HG03103 (cell line): ENCODE results near the gene KATNB1.
"Not testable (repeated sequence)": the region's sequence is repeated elsewhere in the genome, so short reads cannot be mapped to it uniquely, and the experiment has no call there.

Experiments
- ATAC-seq: cut with Tn5 transposase; IDR thresholded peaks from one replicate; pipeline ENCODE4 v1.9.1; 2021; ENCODE audit warnings: low read depth; ENCODE audit not compliant: unreplicated experiment

KATNB1 gene

GRCh38 chr16:57765160-57765728 is 29.7 kb downstream of the KATNB1 start:
- no peak for ATAC-seq

- ATAC-seq, result no peak
Observed at GRCh38 chr16:57766714-57767348, 31.3 kb downstream of the KATNB1 start.

- no peak for ATAC-seq
Observed at GRCh38 chr16:57769541-57770145, 34.1 kb downstream of the KATNB1 start.

GRCh38 chr16:57770361-57770760 is 34.8 kb downstream of the KATNB1 start:
- ATAC-seq, result no peak

GRCh38 chr16:57771141-57771785 is 35.7 kb downstream of the KATNB1 start:
- ATAC-seq, result no peak

GRCh38 chr16:57773019-57773418 is 37.4 kb downstream of the KATNB1 start:
- no peak for ATAC-seq

GRCh38 chr16:57773655-57774295 is 38.2 kb downstream of the KATNB1 start:
- ATAC-seq, result no peak

- ATAC-seq, result no peak
Observed at GRCh38 chr16:57774705-57775285, 39.2 kb downstream of the KATNB1 start.

GRCh38 chr16:57775661-57776469 is 40.3 kb downstream of the KATNB1 start:
- ATAC-seq, result no peak

GRCh38 chr16:57778658-57779057 is 43.1 kb downstream of the KATNB1 start:
- ATAC-seq, result no peak

GRCh38 chr16:57779836-57780235 is 44.3 kb downstream of the KATNB1 start:
- ATAC-seq, result not testable (repeated sequence)

- ATAC-seq, result no peak
Observed at GRCh38 chr16:57781349-57781740, 45.8 kb downstream of the KATNB1 start.

- ATAC-seq, result no peak
Observed at GRCh38 chr16:57781741-57782606, 46.4 kb downstream of the KATNB1 start.

- not testable (repeated sequence) for ATAC-seq
Observed at GRCh38 chr16:57782607-57783055, 47.1 kb downstream of the KATNB1 start.

GRCh38 chr16:57783116-57783515 is 47.5 kb downstream of the KATNB1 start:
- no peak for ATAC-seq

GRCh38 chr16:57783883-57784282 is 48.3 kb downstream of the KATNB1 start:
- ATAC-seq, result no peak

GRCh38 chr16:57784334-57784733 is 48.8 kb downstream of the KATNB1 start:
- no peak for ATAC-seq

GRCh38 chr16:57785385-57785784 is 49.8 kb downstream of the KATNB1 start:
- no peak for ATAC-seq

GRCh38 chr16:57785924-57786323 is 50.4 kb downstream of the KATNB1 start:
- ATAC-seq, result no peak
